HG03378 (cell line): Measurements from ENCODE around the gene FAM72B.
"Not testable (repeated sequence)": the region's sequence is repeated elsewhere in the genome, so short reads cannot be mapped to it uniquely, and the experiment has no call there.

Source experiments
- ATAC-seq: cut with Tn5 transposase; IDR thresholded peaks from one replicate; pipeline ENCODE4 v1.9.1; 2021; ENCODE audit warnings: mild to moderate bottlenecking, moderate library complexity; ENCODE audit not compliant: unreplicated experiment

The FAM72B gene

GRCh38 chr1:121155671-121156358 lies 28.3 kb downstream of the FAM72B start:
- not testable (repeated sequence) for ATAC-seq

- ATAC-seq = not testable (repeated sequence)
Measured at GRCh38 chr1:121154811-121155210, 29.3 kb downstream of the FAM72B start.

DNA sequence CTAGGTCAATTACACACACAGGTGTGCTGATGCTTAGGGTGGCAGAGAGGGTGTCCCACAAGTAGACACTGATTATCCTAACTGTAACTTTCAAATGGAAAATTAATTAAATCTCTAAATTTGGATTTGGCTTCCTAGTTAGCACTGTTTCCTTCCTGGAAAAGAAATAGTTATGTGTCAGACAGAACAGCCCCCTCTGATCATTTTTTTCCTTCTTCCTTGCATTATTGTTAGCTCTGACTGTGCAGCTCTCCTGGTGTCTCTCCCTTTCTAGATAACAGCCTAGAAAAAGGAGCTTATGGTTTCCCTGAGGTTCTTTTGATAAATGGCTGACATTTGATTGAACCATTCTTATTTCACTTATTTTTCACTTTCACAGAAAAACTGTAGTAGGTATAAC lies 31.4 kb downstream of the FAM72B start:
- not testable (repeated sequence) for ATAC-seq

DNA sequence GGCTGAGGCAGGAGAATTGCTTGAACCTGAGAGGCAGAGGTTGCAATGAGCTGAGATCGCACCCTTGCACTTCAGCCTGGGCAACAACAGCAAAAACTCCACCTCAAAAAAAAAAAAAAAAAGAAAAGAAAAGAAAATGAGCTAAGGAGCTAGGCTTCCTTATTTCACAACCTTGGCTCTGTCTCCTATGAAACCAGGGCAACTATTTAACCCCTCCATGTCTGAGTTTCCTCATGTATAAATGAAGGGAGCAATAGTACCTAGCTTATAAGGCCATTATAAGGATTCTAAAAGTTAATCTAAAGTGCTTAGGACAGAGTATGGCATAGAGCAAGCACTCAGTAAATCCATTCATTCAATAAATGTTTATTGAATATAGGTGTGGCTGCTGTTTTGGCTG lies 32.8 kb downstream of the FAM72B start:
- not testable (repeated sequence) for ATAC-seq

- not testable (repeated sequence) for ATAC-seq
Measured at GRCh38 chr1:121148489-121149190, 35.5 kb downstream of the FAM72B start.

DNA sequence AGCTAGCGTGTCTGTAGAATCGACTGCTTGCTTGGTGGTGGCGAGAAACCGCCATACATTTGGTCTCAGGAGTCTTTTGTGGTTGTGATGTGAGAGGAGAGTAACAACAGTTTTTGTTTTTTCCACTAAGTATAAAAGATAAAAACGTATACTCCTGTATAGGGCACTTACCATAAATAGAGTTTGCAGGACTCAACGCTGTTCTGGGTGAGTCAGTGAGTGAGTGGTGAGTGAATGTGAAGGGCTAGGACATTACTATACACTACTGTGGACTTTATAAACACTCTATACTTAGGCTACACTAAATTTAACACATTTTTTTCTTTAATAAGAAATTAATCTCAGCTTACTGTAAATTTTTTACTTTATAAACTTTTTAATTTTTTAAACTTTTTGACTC lies 43.7 kb downstream of the FAM72B start:
- ATAC-seq = not testable (repeated sequence)

DNA sequence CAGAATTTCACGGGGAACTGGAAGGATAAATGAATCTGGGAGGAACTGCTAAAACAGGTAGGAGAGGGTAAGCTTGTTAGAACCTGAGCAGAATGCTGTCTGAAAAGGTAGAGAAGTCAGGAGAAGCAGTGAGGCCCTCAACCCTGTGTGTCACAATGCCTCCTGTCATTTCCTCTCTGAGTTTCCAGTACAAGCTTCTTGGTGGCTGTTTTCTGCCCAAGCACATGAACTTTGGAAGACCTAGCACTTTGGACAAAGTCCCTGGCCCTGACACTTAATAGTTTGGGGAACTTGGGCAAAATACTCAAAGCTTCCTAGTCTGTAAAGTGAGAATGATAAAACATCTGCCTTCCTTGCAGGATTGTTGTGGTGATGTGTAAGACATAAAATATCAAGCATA lies 52.6 kb downstream of the FAM72B start:
- not testable (repeated sequence) for ATAC-seq

DNA sequence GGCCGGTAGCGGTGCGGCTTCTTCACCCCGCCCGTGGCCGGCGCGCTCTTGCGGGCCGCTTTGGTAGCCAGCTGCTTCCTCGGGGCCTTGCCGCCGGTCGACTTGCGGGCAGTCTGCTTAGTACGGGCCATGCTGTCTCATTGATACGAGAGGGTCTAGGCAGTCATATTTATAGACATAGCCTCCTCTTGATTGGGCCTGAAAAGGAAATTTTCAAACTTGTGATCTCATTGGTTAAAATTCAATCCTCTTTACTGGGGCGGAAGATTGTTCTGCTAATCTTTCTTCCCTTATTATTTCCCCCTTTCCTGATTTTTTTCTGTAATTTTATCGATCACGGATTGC lies 65.7 kb downstream of the FAM72B start:
- not testable (repeated sequence) for ATAC-seq
